ENCODE data around the gene GRIA1.

DNA sequence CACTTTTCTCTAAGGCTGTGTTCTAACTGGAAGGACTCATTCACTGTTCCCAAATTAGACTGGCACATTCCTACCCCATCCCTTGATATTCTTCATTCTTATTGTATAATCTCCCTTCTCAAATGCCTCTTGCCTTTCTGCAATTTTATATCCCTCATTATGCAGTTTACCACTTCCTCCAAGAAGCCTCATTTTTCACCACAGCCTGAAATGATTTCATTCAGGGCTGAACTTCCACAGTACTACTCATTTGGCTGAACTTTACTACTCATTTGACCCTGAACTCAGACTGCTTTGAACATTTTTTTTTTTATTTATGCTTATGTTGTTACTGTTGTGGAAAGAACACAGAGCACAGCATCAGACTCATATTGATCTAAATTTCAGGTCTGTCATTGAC, 32.7 kb downstream of the GRIA1 start:
- TF ChIP-seq POLR2A (IDR thresholded peaks at IDR 0.05) = no peak
- TF ChIP-seq, protein P1, sequence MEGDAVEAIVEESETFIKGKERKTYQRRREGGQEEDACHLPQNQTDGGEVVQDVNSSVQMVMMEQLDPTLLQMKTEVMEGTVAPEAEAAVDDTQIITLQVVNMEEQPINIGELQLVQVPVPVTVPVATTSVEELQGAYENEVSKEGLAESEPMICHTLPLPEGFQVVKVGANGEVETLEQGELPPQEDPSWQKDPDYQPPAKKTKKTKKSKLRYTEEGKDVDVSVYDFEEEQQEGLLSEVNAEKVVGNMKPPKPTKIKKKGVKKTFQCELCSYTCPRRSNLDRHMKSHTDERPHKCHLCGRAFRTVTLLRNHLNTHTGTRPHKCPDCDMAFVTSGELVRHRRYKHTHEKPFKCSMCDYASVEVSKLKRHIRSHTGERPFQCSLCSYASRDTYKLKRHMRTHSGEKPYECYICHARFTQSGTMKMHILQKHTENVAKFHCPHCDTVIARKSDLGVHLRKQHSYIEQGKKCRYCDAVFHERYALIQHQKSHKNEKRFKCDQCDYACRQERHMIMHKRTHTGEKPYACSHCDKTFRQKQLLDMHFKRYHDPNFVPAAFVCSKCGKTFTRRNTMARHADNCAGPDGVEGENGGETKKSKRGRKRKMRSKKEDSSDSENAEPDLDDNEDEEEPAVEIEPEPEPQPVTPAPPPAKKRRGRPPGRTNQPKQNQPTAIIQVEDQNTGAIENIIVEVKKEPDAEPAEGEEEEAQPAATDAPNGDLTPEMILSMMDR (IDR thresholded peaks at IDR 0.05) = no peak
